HG02938 (cell line): ENCODE data around the gene RAG1.
"Not testable (repeated sequence)": the region's sequence is repeated elsewhere in the genome, so short reads cannot be mapped to it uniquely, and the experiment has no call there.

Experiments used
- ATAC-seq: cut with Tn5 transposase; IDR thresholded peaks from one replicate; pipeline ENCODE4 v1.9.1; 2021; ENCODE audit warnings: mild to moderate bottlenecking, moderate library complexity; ENCODE audit not compliant: unreplicated experiment

Gene RAG1

DNA sequence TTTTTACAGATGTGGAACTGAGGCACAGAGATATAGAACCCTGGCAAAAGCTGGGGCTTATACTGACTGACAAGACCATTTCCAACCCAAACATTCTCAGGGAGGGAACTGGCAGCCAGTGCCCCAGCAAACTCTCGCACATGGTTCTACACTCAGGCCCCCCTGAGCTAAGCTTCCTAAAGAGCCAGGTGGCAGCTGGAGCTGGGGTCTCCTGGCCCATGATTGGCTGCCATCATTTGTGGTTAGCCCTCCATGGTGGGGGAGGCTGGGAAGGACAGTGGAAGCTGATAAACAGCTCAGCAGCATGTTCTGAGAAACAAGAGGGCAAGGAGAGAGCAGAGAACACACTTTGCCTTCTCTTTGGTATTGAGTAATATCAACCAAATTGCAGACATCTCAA lies at the start of gene RAG1:
TSS of gene RAG1 (plus strand) at position 314 of the 400 bp plus-strand sequence. CDS start 5,298 bp downstream, outside the sequence.
- no peak for ATAC-seq

DNA sequence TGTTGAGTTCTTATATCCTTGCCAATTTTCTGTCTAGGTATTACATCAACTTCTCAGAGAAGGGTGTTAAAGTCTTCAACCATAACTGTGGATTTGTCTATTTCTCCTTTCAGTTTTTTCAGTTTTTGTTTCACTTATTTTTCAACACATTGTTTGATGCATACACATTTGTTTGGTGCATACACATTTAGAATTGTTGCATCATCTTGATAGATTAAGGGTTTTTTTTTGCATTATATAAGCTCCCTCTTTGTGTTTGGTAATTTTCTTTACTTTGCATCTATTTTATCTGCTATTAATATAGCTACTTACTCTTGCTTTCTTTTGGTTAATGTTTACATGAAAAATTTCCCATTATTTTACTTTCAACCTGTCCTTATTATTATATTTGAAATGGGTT lies 37.0 kb upstream of the RAG1 start:
- ATAC-seq, result no peak

DNA sequence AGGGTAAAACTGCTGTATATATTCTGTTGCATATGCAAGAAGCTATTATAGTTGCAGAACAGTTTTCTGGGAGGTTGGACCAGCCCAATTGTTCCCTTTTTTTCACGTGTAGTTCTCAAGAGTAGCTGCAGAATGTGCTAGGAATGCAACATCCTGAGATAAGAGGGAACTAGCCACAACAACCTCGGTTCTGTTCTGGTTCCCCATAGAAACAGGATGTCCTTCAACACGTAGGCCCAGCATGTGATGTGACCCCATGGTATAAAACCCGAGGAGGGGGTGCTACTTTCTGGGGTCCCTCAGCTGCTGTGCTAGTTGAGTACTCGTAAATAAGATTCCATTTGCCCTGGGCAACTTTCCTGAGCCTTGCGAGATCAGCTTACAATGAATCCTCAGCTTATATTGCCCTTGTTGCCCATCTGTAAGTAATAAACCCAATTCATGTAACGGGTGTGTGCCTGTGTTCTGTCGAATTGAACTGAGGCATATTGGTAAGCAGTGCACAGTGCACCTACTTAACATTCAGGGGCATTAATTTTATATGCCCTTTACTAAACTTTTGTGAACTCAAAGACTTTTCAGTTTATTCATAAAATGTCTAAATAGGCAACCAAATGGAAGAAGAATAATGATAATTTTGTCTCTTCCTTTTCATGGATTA lies 34.7 kb upstream of the RAG1 start:
- ATAC-seq, result no peak

DNA sequence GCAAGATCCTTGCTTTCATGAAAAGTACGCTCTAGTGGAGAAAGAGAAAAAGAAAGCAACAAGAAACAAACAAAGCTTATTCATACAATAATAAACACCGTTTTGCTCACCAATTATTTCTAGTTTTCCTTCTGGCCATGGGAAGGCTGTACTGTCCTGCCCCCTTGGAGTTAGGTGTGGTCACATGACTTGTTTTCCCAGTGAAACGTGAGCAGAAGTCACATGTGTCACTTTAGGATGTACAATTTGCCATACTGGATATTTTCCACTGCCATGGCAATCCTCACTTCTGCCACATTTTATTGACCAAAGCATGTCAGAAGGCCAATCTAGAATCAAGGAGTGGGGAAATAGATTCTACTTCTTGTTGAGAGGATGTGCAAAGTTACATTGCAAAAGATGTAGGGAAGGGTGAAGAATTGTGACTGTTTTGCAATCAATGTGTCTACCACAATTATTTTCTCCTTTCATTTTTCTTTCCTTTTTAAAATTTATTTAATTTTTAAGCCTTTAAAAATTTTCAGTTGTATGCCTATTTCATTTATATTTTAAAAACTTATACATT lies 33.4 kb upstream of the RAG1 start:
- ATAC-seq, result no peak

DNA sequence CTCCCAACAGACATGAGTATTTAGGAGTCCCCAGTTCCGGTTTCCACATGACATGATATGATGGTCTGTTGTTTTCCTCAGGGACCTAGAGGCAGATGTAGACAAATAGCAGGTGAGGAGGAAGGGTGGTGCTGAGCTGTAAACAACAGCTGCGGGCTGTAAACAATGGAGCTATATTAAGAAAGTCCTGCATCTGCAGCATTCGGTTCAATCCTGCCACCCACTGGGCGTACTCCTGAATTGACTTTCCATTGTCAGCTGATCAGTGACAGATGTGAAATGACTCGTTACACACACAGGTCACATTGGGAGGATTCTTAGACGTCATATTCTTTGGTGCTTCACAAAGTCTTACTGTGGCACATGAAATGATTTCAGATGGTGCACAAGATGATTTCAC lies 26.8 kb upstream of the RAG1 start:
- peak; percentile 96 for ATAC-seq

DNA sequence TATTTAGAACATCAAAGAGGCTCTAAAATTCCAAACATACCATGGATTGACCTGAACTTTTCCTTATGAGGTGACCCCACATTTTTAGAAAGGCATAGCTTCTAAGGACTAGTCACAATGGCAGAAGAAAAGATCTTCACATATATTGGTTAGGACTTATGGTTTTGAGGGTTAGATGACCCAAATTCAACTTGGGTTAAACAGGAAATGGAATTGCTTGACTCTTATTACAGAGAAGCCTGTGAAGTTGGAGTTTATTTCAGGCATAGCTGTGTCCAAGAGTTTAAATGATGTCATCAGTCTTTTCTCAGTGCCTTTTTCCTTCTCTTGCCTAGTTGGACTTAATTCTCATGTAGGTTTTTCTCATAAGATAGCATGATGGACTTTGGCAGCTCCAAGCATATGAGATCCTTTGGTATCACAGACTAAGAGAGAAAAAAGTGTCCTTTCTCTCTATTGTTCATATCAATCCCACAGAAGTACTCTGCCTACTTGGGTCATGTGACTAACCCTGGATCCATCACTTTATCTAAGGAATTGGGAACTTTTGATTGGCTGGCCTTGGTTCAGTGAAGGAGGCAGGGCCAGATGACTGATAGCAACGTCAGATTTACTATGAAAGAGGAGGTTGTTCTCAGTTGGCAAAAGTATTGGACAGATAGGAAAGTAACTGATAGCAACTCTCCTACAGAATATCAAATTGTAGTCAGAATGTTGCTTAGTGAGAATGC lies 17.3 kb upstream of the RAG1 start:
- no peak for ATAC-seq

DNA sequence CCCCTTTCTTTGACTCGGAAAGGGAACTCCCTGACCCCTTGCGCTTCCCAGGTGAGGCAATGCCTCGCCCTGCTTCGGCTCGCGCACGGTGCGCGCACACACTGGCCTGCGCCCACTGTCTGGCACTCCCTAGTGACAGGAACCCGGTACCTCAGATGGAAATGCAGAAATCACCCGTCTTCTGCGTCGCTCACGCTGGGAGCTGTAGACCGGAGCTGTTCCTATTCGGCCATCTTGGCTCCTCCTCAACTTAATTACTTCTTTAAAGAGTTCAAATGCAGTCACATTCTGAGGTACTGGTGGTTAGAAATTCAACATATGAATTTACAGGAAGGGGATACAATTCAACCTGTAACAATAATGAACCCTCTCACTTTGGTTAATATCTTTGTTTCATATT lies 10.4 kb upstream of the RAG1 start:
- ATAC-seq, result not testable (repeated sequence)

DNA sequence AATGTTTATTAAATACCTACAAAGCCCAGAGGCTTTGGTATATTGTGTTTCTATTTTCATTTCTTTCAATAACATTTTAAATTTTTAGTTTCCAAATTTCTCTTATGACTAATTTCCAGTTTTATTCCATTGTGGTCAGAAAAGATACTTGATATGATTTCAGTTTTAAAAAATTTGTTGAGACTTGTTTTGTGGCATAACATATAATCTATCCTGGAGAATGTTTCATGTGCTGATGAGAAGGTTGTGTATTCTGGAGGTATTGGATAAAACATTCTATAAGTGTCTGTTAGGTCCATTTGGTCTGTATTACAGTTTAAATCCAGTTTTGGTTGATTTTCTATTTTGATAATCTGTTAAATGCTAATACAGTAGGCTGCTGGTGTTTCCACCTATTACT lies 9.8 kb upstream of the RAG1 start:
- no peak for ATAC-seq

DNA sequence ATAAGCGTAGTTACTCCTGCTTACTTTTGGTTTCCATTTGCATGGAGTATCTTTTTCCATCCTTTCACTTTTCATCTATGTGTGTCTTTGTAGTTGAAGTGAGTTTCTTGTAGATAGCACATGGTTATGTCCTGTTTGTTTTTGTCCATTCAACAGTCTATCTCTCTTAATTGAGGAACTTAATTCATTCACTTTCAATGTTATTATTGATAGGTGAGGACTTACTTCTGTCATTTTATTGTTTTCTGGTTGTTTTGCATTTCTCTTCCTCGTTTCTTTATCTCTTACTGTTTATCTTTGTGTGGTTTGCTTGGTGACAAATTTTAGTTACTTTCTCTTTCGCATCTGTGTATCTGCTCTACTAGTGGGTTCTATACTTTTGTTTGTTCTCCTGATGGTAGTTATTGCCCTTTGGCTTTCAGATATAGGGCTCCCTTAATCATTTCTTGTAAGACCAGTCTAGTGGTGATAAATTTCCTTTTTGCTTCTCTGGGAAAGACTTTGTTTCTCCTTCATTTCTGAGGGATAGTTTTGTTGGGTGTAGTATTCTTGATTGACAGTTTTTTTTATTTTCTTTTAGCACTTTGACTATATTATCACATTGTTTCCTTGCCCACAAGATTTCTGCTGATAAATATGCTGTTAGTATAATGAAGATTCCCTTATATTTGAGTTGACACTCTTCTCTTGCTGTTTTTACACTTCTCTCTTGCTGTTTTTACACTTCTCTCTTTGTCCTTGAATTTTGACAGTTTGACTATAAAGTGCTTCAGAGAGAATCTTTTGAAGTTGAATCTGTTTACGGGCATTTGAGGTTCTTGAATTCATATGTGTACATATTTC lies 9.0 kb upstream of the RAG1 start:
- peak; percentile 99 for ATAC-seq

DNA sequence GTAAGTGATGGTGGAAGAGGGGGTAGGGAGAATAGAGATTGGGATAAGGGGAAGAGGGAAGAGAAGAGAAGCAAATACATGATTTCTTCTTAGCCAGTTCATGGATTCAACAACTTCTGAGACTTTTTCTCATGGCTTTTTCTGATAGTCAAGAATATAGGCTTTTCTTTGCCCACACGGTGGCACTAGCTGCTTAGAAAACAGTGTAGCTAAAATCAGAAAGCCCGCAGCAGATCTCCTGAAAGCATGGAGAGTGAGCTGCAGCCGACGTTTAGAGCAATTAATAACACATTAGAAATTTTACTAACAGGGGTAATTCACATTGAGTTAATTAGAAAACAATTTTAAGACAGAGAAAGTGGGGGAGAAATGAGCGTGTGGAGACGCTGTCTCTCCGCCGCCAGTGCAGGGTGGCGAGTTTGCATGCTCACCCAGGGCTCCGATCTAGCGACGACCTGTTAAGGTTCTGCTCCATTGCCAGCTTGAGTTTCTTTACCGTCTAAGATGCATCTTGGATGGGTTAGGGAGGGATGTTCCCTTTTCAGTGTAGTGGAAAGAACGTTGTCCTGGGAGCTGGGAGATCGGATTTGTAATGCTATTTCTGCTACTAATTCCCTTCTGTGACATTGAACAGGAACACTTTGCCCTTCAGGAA lies 3.3 kb upstream of the RAG1 start:
- peak; percentile 73 for ATAC-seq

DNA sequence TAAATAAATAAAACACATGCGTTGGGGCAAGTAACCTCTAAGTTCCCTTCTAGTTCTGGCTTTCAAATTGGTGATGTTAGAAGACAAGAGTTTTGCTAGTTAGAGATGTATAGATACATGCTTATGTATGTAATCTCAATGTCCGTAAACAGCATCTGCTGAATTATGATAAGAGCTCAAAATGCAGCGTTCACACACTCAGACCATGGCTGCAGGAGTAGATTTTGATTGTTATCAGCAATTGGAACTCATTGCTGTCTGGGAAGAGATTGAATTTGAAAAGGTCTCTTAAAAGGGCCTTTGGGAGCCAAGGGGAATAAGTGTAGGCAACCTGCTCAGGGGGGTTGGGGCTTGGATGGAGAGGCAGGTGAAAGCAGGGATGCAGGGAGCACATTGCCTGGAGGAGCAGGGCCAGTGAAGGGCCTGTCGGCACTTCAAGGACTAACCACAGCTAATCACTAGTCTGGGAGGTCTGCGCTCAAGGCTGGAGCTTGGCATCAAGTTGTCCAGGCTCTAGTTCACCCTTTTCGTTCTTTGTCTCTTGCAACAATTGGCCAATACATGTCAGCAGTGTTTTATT lies 2.7 kb upstream of the RAG1 start:
- no peak for ATAC-seq

DNA sequence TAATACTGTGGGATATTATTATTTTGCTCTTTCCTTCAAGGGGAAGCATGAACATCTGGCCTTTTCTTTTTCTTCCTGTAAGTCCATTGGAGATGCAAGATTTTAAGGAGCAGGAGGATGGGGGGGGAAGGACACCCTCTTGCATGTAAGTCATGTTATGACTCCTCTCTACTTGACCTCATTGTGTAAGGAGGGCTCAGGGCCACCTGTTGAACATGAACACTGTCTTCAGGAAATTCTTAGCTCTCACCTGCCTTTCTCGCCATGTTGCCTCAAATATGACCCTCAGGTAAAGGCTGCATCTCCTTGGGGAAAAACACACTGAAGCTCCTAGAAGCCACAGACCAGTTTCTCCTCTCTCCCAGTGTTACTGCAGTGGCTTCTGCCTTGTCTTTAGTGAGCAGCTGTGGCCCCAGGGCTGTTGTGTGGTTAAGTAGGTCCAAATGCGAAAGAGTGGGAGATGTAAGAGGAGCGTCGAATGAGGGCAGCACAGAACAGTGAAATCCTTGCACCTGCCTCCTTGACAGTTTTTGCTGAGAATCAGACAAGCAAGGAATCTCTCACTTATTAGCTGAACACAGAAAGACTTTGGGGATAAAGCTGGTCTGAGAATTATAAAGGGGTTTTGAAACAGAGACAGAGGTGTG lies 1.3 kb upstream of the RAG1 start:
- ATAC-seq, result no peak

DNA sequence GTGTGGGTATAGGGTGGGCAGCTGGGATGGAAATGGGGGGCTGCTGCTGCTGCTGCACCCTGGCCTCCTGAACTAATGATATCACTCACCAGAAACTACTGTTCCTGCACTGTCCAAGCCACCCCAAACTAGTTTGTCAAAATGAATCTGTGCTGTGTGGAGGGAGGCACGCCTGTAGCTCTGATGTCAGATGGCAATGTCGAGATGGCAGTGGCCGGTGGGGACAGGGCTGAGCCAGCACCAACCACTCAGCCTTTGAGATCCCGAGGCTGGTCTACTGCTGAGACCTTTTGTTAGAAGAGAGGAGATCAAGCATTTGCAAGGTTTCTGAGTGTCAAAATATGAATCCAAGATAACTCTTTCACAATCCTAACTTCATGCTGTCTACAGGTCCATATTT lies 1.3 kb downstream of the RAG1 start:
- no peak for ATAC-seq

DNA sequence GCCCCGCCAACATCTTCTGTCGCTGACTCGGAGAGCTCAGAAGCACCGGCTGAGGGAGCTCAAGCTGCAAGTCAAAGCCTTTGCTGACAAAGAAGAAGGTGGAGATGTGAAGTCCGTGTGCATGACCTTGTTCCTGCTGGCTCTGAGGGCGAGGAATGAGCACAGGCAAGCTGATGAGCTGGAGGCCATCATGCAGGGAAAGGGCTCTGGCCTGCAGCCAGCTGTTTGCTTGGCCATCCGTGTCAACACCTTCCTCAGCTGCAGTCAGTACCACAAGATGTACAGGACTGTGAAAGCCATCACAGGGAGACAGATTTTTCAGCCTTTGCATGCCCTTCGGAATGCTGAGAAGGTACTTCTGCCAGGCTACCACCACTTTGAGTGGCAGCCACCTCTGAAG lies 6.7 kb downstream of the RAG1 start:
- ATAC-seq, result no peak

DNA sequence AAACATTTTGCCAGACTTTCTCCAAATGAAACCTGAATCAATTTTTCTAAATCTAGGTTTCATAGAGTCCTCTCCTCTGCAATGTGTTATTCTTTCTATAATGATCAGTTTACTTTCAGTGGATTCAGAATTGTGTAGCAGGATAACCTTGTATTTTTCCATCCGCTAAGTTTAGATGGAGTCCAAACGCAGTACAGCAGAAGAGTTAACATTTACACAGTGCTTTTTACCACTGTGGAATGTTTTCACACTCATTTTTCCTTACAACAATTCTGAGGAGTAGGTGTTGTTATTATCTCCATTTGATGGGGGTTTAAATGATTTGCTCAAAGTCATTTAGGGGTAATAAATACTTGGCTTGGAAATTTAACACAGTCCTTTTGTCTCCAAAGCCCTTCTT lies 9.6 kb downstream of the RAG1 start:
- ATAC-seq, result no peak

DNA sequence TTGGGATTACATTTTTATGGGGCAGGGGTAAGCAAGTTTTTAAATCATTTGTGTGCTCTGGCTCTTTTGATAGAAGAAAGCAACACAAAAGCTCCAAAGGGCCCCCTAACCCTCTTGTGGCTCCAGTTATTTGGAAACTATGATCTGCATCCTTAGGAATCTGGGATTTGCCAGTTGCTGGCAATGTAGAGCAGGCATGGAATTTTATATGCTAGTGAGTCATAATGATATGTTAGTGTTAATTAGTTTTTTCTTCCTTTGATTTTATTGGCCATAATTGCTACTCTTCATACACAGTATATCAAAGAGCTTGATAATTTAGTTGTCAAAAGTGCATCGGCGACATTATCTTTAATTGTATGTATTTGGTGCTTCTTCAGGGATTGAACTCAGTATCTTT lies 10.1 kb downstream of the RAG1 start:
- no peak for ATAC-seq

DNA sequence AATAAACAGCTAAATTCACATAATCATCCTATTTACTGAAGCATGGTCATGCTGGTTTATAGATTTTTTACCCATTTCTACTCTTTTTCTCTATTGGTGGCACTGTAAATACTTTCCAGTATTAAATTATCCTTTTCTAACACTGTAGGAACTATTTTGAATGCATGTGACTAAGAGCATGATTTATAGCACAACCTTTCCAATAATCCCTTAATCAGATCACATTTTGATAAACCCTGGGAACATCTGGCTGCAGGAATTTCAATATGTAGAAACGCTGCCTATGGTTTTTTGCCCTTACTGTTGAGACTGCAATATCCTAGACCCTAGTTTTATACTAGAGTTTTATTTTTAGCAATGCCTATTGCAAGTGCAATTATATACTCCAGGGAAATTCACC lies 10.7 kb downstream of the RAG1 start:
- no peak for ATAC-seq

DNA sequence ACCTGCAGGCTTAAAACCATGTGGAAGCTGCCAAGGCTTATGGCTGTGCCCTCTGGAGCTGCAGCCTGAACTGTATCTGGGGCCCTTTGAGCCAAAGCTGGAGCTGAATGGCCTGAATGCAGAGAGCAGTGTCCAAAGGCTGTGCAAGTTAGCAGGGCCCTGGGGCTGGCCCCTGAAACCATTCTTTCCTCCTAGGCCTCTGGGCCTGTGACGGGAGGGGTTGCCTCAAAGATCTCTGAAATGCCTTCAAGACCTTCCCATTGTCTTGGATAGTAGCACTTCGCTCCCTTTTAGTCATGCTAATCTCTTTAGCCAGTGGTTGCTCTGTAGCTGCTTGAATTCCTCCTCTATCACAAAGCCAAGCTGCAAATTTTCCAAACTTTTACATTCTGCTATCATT lies 13.7 kb downstream of the RAG1 start:
- ATAC-seq, result no peak

DNA sequence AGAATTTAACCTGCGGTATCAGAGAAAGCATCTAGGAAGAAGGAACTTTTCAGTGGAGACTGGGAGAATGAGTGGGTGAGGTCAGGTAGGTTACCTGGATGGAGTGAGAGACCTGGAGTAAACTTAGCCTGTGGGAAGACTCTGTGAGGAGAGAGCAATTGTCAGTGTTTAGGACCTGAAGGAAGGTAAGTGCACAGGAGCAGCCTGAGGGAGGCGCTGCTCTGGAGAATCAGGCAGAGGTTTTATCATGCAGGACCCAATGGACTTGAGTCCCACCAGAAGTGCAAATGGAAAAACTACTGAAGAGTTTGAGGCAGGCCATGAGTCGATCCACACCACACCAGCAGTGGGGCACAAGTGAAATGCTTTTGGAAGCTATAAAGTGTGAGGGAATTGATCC lies 15.9 kb downstream of the RAG1 start:
- no peak for ATAC-seq

DNA sequence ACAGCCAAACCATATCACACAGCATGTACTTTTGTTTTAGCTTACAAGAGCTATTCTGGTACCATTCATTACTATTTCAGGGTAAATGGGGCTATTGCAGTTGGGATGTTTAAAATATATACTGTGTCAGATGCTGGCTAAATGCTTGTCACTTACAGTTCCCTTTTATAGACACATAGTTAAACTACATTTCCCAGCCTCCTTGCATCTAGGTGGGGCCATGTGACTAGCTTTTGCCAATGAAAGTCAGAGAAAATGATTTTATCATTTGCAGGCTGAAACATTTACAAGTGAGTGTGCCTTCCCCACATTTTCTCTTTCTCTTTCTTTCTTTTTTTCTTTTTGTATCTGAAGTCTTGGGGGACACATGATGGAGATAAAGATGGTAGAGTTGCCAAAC lies 18.7 kb downstream of the RAG1 start:
- ATAC-seq, result peak; percentile 68
